NT2/D1 (cell line): ENCODE results near the gene SULT6B1.
A peak's percentile ranks its signal among the peaks of the same experiment; 100 is the strongest.
"Not testable (repeated sequence)": the region's sequence is repeated elsewhere in the genome, so short reads cannot be mapped to it uniquely, and the experiment has no call there.

Experiments
- DNase-seq: peaks from one replicate; pipeline ENCODE4 v3.0.0-alpha.2; 2011; ENCODE audit warnings: low read depth, low spot score
- H3K27me3 ChIP-seq: 2 replicates; pipeline ENCODE4 v1.6.0; 2011; ENCODE audit warnings: mild to moderate bottlenecking; ENCODE audit not compliant: insufficient read length, insufficient read depth
- H3K36me3 ChIP-seq: 2 replicates; pipeline ENCODE4 v1.6.1; 2011; ENCODE audit warnings: mild to moderate bottlenecking, low read length, mixed read lengths; ENCODE audit not compliant: insufficient read depth, insufficient read length
- H3K4me1 ChIP-seq: 2 replicates; pipeline ENCODE4 v1.5.1; 2011; ENCODE audit not compliant: insufficient read depth, insufficient read length
- H3K4me3 ChIP-seq: 2 replicates; pipeline ENCODE4 v1.5.1; 2011; ENCODE audit warnings: low read depth; ENCODE audit not compliant: insufficient read length
- H3K9ac ChIP-seq: 2 replicates; pipeline ENCODE4 v1.6.0; 2011; ENCODE audit warnings: low read depth; ENCODE audit not compliant: insufficient read length
- H3K9me3 ChIP-seq: 2 replicates; pipeline ENCODE4 v1.5.1; 2011; ENCODE audit warnings: mild to moderate bottlenecking, low read length; ENCODE audit not compliant: insufficient read depth
- SUZ12 ChIP-seq: IDR thresholded peaks from 2 replicates; pipeline ENCODE4 v1.6.1; 2011; ENCODE audit not compliant: insufficient read length, insufficient read depth; ENCODE audit errors: extremely low read depth
- YY1 ChIP-seq: IDR thresholded peaks from 2 replicates; pipeline ENCODE4 v1.6.1; 2011; ENCODE audit not compliant: insufficient read length, insufficient read depth
- ZNF274 ChIP-seq: IDR thresholded peaks from 2 replicates; pipeline ENCODE4 v1.6.1; 2011; ENCODE audit warnings: mild to moderate bottlenecking, low read depth, low read length

The SULT6B1 gene, protein sequence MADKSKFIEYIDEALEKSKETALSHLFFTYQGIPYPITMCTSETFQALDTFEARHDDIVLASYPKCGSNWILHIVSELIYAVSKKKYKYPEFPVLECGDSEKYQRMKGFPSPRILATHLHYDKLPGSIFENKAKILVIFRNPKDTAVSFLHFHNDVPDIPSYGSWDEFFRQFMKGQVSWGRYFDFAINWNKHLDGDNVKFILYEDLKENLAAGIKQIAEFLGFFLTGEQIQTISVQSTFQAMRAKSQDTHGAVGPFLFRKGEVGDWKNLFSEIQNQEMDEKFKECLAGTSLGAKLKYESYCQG

DNA sequence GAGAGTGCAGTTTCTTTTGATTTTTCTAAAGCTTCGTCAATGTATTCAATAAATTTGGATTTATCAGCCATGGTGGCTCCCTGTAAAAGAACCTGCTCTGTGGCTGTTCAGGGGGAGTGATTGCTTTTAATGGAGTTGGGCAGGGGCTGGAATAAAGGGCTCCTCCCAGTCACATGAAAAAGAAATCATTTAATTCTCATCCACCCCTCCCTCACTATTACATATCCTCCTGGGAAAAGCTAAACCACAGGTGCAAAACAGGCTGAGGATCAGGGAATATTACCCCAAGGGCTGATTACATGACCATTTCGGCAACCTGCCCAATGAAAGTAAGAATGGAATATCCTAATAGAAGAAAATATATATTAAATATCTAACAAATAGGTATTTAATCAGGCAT lies at the start of gene SULT6B1:
SULT6B1 (minus strand) TSS at position 101 of the 400 bp plus-strand sequence; CDS start at position 71, 30 bp downstream.
- DNase-seq = no peak
- no peaks in the 10 kb centered on the region for H3K27me3 ChIP-seq
- H3K9me3 ChIP-seq = no peaks in the 10 kb centered on the region
- H3K4me1 ChIP-seq = peaks cover 5% of the 10 kb centered on the region
- TF ChIP-seq YY1 = no peak
- TF ChIP-seq SUZ12 = no peak
- TF ChIP-seq ZNF274 = no peak
- H3K9ac ChIP-seq = peak within 1 kb of the TSS; percentile 38
- no peak within 1 kb of the TSS for H3K4me3 ChIP-seq
- no peaks in the 10 kb centered on the region for H3K36me3 ChIP-seq

DNA sequence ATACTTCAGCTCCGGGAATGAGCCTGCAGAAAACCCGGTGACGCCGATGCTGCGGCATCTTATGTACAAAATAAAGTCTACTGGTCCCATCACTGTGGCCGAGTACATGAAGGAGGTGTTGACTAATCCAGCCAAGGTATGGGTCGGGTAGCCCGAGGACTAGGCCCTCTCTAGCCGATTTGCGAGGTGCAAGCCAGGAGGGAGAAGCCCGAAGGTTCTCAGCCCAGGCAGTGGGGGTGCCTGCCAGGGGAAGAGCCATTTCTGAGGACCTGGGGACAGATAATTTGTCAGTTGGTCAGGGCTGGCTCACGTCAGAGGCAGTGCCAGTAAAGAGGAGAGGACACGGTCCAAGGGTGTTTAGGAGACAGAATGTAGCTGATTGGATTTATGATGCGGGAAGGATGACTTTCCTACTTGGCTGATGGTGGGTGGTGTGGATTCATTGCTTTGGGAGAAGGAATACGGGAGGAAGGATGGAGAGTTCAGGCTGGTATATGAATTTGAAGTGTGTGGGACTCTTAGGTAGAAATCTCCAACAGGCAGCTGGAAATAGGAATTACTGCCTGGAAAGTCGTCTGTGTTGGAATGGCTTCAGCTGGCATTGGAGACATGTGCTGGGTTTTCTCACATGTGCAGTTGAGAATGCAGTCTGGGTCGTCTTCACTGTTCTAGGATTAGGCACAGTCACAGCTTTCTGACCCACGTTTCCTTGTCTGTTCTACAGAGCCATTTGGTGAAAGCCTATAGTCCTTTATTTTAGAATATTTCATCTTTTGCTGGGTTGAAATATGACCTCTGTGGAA lies 43.9 kb upstream of the SULT6B1 start:
- H3K27me3 ChIP-seq = no peaks in the 10 kb centered on the region
- no peak for TF ChIP-seq YY1
- no peak for TF ChIP-seq ZNF274
- no peak for TF ChIP-seq SUZ12
- no peaks in the 10 kb centered on the region for H3K9me3 ChIP-seq
- H3K4me3 ChIP-seq = peak overlapping the region; percentile 94
- H3K36me3 ChIP-seq = peaks cover 45% of the 10 kb centered on the region
- peak overlapping the region; percentile 98 for H3K9ac ChIP-seq
- no peak for DNase-seq
- no peaks in the 10 kb centered on the region for H3K4me1 ChIP-seq

DNA sequence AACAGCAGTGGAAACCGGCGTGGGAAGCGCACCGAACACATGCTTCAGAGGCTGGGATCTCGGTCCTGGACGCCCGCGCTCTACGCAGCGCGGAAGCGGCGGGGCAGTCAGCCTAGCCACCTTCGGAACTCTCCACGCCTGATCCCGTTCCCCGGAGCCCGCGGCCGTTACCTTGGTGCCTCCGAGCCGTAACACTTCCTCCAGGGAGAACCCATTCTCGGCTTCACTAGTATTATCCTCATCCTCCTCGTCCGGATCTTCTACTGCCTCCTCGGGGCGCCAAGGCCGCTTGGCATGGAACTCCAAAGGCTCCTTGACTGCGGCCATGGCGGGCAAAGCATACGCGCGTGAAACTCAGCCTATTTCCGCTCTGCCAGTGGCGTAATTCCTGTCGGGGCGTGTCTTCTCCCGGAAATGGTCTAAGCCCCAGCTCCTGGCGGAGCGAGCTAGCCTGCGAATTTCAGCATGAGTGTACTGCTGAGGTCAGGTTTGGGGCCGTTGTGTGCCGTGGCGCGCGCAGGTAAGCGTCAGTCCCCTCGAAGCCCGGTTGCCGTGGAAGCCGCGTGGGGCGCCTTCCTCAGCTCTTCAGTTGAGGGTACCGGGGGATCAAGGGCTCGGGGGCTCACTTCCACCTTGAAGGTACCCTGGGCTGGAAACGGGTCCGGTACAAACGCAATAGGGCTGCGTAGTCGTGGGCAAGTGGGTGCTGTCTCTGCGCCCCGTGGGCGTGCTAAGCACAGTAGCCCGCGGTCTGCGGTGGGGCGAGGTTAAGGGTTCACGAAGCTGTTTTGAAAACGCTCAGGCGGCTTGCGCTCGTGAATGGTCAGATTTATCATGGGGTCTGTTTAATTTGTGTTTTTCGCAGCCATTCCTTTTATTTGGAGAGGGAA lies 43.0 kb upstream of the SULT6B1 start, which contains the start of the genes CEBPZ and NDUFAF7:
CEBPZ (minus strand) TSS at position 356 of the 890 bp plus-strand sequence; CDS start at position 327, 29 bp downstream.
NDUFAF7 (plus strand) TSS at position 418 of the 890 bp plus-strand sequence; CDS start at position 466, 48 bp downstream.
- DNase-seq = peak; percentile 80
- peak within 1 kb of the TSS; percentile 94 for H3K4me3 ChIP-seq
- H3K36me3 ChIP-seq = peaks cover 51% of the 10 kb centered on the region
- H3K9ac ChIP-seq = peak within 1 kb of the TSS; percentile 98
- no peaks in the 10 kb centered on the region for H3K4me1 ChIP-seq
- H3K27me3 ChIP-seq = no peaks in the 10 kb centered on the region
- no peaks in the 10 kb centered on the region for H3K9me3 ChIP-seq
- TF ChIP-seq ZNF274 = no peak
- no peak for TF ChIP-seq SUZ12
- peak; percentile 58 for TF ChIP-seq YY1

DNA sequence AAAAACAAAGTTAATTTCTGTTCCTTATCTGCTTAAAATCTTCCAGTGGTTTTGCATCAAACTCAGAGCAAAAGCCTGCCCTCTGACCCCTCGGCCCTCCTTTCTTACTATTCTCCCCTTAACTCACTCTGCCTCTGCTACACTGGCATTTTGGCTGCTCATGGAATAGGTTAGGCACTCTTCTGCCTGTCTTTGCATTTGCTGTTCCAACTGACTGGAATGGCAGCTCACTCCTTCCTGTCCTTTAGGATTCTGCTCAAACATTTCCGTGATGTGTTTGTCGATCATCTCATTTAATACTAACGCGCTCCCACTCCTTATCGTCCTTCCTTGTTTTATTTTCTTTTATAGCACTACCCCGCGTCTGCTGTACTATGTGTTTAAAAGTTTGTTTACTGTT lies 42.1 kb upstream of the SULT6B1 start:
- Histone ChIP-seq H3K9ac (peak overlapping the region; percentile 98), H3K9me3 (no peaks in the 10 kb centered on the region), H3K27me3 (no peaks in the 10 kb centered on the region), H3K4me1 (no peaks in the 10 kb centered on the region), H3K36me3 (peaks cover 51% of the 10 kb centered on the region), H3K4me3 (peak overlapping the region; percentile 94)
- no peak for DNase-seq
- TF ChIP-seq SUZ12 = no peak
- no peak for TF ChIP-seq ZNF274
- no peak for TF ChIP-seq YY1

DNA sequence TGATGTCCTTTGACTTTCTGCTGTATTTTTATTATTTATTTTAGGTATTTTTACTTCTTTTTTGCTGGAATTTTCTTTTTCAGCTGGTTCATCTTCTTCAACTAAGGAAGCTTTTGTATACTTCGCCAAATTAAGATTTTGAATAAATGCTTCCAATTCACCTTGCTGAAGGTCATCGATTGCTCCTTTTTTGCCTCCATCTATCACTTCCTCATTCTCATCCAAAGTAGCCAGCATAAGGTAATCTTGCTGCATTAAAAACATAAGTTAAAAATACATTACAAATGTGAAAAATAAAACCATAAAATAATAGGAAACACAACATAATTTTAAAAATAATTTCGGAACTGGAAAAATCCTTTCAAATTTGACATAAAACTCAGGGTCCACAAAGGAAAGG lies 40.3 kb upstream of the SULT6B1 start:
- Histone ChIP-seq H3K27me3 (no peaks in the 10 kb centered on the region), H3K4me1 (no peaks in the 10 kb centered on the region), H3K4me3 (no peak overlapping the region), H3K9ac (no peak overlapping the region), H3K36me3 (peaks cover 50% of the 10 kb centered on the region), H3K9me3 (no peaks in the 10 kb centered on the region)
- TF ChIP-seq SUZ12 = no peak
- TF ChIP-seq ZNF274 = no peak
- no peak for TF ChIP-seq YY1
- DNase-seq = no peak

DNA sequence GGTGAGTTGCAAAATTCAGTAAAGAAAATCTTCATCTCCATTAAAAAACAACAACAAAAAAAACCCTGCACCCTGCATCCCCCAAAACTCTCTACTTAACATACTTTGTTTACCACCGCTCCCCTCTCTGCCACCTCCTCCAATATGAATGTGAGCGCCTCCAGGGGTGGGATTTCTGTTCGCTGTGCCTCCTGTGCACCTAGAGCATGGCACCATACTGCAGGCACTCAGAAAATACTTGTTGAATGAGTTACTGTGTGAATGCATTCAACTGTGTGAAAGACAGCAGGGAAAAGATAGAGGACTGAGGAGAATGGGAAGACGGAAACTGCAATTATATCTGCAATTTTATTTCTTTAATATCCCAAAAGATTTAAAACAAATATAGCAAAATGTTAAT lies 38.4 kb upstream of the SULT6B1 start:
- Histone ChIP-seq H3K4me3 (no peak overlapping the region), H3K4me1 (no peaks in the 10 kb centered on the region), H3K27me3 (no peaks in the 10 kb centered on the region), H3K9me3 (no peaks in the 10 kb centered on the region), H3K9ac (no peak overlapping the region), H3K36me3 (peaks cover 62% of the 10 kb centered on the region)
- TF ChIP-seq YY1 (no peak), SUZ12 (no peak), ZNF274 (no peak)
- DNase-seq = no peak

DNA sequence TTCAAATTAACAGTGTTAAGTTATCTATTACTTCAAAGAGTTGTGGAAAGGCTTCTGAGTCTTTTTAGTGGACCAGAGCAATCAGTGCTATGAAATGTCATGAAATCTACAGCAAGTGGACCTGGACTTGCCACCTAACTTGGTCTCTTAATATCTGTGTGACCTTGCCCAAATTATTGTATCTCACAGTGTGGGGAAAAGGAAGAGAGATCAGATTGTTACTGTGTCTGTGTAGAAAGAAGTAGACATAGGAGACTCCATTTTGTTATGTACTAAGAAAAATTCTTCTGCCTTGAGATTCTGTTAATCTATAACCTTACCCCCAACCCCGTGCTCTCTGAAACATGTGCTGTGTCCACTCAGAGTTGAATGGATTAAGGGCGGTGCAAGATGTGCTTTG lies 36.7 kb upstream of the SULT6B1 start:
- H3K4me1 ChIP-seq, H3K9me3 ChIP-seq, H3K9ac ChIP-seq, DNase-seq, H3K27me3 ChIP-seq, H3K4me3 ChIP-seq: not testable (repeated sequence)
- H3K36me3 ChIP-seq = peaks cover 76% of the 10 kb centered on the region
